Muscle of back (tissue), 11 donors: Measurements from ENCODE around the gene DNM3. TPM values are rescaled to one million over a fixed set of nuclear protein-coding genes. Genes with fewer than 3 reads are reported as not detected.
"Not testable (repeated sequence)": the region's sequence is repeated elsewhere in the genome, so short reads cannot be mapped to it uniquely, and the experiment has no call there.

Experiments used
- DNase-seq, 3 donors: peaks; one replicate each; pipeline versions ENCODE4 v3.0.0 to v3.0.0-alpha.2; 2013
- polyA plus RNA-seq, 10 donors: library from polyadenylated mRNA; unstranded; fragments of 120-200 nt; gene quantifications; one replicate each; pipeline ENCODE4 v1.2.1, GENCODE V29; 2013; ENCODE audit not compliant: insufficient read length in 10 of 10

The DNM3 gene
- polyA plus RNA-seq, 10 donors: 2.8 to 7.2 (median 4.7) TPM

- DNase-seq: no peak
Measured at GRCh38 chr1:172019976-172020375, 178.7 kb downstream of the DNM3 start.

DNA sequence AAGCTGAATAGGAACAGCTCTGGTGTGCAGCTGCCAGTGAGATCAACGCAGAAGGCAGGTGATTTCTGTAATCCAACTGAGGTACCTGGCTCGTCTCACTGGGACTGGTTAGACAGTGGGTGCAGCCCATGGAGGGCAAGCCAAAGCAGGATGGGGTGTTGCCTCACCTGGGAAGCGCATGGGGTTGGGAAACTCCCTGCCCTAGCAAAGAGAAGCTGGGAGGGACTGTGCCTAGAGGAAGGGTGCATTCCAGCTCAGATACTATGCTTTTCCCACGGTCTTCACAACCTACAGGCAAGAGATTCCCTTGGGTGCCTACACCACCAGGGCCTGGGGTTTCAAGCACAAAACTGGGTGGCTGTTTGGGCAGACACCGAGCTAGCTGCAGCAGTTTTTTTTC lies 183.2 kb downstream of the DNM3 start:
- DNase-seq: no peak

- DNase-seq: not testable (repeated sequence)
Measured at GRCh38 chr1:172024944-172025738, 183.8 kb downstream of the DNM3 start.

DNA sequence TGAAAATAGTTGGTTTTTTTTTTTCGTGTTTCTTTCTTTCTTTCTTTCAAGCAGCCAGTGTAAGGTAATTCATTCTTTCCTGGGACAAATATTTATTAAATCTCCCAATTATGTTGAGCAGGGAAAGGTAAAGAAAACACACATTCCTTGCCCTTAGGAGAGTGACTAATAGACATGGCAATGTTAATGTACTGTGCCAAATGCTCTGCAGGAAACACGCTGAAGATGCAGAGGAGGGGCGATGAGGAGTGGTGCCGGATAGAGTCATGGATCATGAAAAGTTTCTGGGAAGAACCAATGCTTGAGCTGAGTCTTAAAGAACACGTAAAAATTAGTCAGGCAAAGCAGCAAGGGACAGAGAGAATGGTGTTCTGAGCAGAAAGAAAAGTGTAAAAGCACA lies 199.2 kb downstream of the DNM3 start:
- no peak for DNase-seq

DNA sequence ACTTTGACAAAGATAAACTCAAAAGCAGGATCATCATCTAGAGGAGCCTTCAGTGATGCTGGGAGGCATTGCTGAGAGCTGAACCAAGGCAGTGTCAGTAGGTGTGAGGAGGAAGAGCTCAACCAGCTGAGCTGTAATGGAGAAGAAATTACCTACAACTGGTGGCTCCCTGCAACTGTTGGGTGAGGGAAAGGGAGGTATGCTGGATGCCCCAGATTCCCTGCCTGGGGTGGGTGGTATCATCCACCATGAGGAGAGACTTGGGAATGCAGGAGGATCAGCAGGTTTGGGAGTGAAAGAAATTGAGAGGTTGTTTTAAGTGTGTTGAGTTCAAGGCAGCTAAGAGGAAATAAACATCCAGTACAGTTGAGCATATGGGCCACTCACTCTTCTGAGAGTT lies 199.8 kb downstream of the DNM3 start:
- DNase-seq: no peak

DNA sequence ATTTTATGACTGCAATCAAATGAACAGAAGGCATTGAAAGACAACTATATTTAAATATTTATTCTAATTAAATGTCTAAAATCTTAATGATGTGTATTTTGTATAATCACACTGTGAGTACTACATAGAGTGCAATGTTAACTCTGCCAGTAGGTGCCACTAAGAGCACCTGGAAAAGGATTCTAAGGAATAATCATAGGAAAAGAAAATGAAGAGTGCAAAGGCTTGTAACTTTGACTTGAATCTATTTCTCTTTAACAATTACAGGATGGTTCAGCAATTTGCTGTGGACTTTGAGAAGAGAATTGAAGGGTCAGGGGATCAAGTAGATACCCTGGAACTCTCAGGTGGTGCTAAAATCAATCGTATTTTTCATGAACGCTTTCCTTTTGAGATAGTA lies 200.4 kb downstream of the DNM3 start:
- DNase-seq: peak; percentile 47 to 82 (median 59)

GRCh38 chr1:172043900-172044299 lies 202.6 kb downstream of the DNM3 start:
- DNase-seq: no peak

- DNase-seq: no peak
Measured at GRCh38 chr1:172051898-172052297, 210.6 kb downstream of the DNM3 start.

DNA sequence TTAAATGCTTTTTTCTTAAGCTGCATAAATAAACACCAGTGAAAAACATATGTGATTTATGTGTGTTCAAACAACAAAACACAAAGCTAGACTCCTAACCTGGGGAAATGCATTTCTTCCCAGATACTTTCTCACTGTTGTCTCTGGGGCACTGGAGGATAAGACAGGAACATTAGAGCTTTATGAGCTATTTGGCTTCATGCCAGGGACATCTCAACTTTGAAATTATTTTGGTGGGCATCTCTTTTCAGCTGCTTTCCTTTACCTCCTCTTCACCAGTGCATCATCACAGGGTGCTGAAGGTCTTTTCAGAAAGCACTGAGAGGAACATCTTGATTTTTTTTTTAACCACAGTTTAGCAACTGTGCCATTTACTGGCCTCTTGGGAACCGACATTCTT lies 212.9 kb downstream of the DNM3 start:
- DNase-seq: no peak

- not testable (repeated sequence) for DNase-seq
Measured at GRCh38 chr1:172055816-172056419, 214.6 kb downstream of the DNM3 start.

DNA sequence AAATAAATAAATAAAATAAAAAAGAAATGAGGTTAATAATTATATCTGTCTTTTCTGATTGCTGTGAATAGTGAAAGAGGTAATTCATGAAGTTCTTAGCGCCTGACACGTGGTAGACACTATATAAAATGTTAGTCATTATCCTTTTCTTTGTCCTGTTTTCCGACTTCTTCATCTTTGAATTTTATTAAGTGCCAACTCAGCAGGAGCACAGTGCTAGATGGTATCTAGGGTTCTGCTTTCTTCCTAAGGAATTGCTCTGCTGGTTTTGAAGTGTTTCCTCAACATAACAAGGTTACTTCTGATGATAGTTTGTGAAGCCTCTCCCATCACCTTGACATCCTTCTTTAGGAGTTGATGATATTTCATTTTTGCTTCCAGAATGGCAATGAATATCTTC lies 227.0 kb downstream of the DNM3 start:
- no peak for DNase-seq

- DNase-seq: peak in 1 of 3 donors; percentile 45
Measured at GRCh38 chr1:172069051-172069450, 227.8 kb downstream of the DNM3 start.

DNA sequence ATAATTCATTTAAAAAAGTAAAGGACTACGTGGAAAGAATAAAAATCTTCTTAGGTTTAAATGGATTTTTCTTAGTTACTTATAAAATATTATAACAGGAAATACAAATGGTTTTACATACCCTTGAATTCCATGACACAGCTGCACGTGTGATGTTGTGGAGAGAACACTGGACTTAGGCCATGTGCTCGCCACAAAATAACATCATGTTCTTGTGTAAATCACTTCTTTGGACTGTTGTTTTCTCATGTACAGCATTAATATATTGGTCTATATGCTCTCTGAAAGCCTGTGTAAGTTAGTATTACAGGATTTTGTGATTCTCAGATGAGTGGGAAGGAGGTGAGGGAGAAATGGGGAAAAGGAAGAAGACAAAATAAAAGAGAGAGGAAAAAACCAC lies 228.2 kb downstream of the DNM3 start:
- peak; percentile 64 to 91 (median 71) for DNase-seq

GRCh38 chr1:172070055-172070454 lies 228.8 kb downstream of the DNM3 start:
- DNase-seq: peak in 1 of 3 donors; percentile 26

DNA sequence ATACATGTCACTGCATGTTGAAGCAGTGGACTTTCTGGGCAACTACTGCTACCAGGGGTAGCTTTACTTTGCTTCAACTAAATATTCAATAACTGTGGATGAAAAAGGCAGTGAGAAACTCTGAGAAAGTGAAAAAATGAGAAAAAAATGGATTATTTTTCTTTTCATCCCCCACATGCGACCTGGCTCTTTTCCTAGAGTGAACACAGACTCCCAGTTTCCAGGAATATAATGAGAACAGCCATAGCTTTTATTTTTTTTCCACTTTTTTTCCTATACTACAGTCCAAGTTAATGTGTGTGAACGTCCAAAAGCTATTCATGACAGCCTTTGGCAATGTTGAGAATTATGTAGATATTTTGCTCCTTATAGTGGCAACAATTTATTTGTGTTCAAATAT lies 230.4 kb downstream of the DNM3 start:
- DNase-seq: peak; percentile 80 to 94 (median 88)

- not testable (repeated sequence) for DNase-seq
Measured at GRCh38 chr1:172079859-172080258, 238.6 kb downstream of the DNM3 start.

DNA sequence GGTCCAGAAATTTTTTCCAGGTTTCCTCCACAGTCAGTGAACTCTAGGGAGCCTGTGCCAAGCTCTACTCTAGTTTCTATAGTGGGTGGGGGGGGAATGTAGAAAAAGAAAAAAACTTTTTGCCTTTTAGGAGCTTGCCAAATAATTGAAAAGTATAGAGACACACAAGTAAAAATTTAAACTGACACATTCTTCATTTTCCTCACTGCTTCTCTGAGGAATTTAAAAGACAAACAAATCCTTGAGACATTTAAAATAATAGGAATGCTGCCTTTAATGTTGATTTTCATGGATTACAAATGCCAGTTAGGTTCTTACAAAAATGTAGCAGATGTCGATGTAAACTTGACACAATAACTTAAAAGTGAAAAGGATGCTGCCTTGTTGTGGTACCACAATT lies 241.9 kb downstream of the DNM3 start:
- DNase-seq: peak in 1 of 3 donors; percentile 33

GRCh38 chr1:172084876-172085275 lies 243.6 kb downstream of the DNM3 start:
- peak in 2 of 3 donors; percentile 27 to 63 for DNase-seq

DNA sequence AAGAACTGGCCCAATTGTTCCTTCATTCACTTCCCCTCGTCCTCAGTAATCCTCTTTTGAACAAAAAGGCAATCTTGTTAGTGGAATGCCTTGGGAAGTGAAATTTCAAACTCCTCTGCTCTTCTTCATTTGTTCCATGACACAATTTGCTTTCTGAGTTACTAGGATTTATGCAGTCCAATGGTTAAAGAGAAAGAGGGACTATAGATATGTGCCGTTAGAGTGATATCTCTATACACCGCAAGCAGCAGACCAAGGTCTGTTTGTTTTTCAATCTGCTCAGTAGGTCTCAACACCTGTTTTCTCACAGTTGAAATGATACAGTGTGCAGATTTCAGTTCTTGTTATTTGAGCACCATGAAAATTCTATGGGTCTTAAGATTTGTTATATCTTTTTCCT lies 244.0 kb downstream of the DNM3 start:
- peak in 1 of 3 donors; percentile 61 for DNase-seq

DNA sequence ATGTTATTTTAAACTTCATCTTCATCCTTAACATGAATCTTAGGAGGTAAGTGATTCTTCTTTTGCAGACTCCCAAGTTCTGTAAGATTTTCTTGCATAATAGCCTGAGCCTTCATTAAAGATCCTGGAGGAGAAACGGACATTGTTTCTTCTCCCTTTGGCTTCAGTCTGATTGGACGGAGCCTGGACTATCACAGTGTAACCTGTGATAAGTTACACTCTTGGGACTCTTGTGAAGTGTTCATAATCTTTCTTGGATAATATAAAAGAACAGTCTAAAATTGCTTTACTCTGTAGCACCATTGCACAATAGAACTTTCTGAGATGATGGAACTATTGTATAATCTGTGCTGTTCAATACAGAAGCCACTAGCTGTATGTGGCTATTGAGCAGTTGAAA lies 244.8 kb downstream of the DNM3 start:
- DNase-seq: peak in 1 of 3 donors; percentile 42

DNA sequence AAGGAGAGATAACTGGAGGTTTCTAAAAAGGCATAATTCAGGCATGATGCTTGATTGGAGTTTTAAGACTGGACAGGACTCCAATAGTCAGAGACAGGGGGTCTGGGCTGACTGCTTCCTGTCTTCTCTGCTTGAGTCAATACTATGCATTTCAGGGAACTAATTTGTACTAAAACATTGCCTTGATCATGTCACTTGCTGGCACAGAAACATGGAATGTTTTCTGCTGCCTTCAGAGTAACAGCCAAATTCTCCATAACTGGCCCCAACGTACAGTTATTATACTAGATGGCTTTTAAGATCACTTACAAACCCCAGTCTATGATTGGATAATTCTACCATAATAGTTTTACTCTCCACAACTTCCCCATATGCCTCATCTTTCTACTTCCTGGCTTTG lies 247.0 kb downstream of the DNM3 start:
- DNase-seq: no peak

GRCh38 chr1:172089768-172090510 lies 248.6 kb downstream of the DNM3 start:
- no peak for DNase-seq

DNA sequence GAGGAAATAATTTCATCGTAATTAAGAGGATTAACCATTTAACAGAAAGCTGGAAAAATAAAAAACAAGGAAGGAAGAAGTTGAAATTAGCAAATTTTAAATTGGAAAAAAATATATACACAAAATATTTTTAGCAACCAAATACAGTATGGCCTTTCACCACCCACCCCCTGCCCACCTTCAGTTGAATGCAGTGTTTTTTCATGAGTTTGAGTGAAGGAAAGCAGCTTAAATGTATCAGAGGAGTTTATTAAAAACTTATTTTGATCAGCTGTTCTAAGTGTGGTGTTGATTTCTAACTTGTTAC lies 249.2 kb downstream of the DNM3 start:
- DNase-seq: no peak
